AG09309 (cell line): ENCODE measurements around the gene DISC1.
"Not testable (repeated sequence)": the region's sequence is repeated elsewhere in the genome, so short reads cannot be mapped to it uniquely, and the experiment has no call there.

Experiments
- DNase-seq: peaks from one replicate; pipeline ENCODE4 v3.0.0-alpha.2; 2010; ENCODE audit warnings: low read depth
- H3K4me3 ChIP-seq: 2 replicates; pipeline ENCODE4 v1.5.1; 2011; ENCODE audit warnings: mild to moderate bottlenecking, low read depth, low read length, moderate library complexity; ENCODE audit not compliant: control insufficient read depth
- CTCF ChIP-seq: IDR thresholded peaks from 2 replicates; pipeline ENCODE4 v1.5.1; 2011; ENCODE audit warnings: mild to moderate bottlenecking, low read depth, low read length, inconsistent platforms; ENCODE audit not compliant: insufficient read depth, control insufficient read depth; ENCODE audit errors: missing control alignments

The DISC1 gene

GRCh38 chr1:231636157-231636556, 9.6 kb downstream of the DISC1 start:
- no peak for DNase-seq
- TF ChIP-seq CTCF, result no peak
- H3K4me3 ChIP-seq, result no peak overlapping the region

GRCh38 chr1:231636922-231637321, 10.3 kb downstream of the DISC1 start:
- not testable (repeated sequence) for H3K4me3 ChIP-seq, DNase-seq

GRCh38 chr1:231638647-231639046, 12.1 kb downstream of the DISC1 start:
- no peak for DNase-seq
- H3K4me3 ChIP-seq, result no peak overlapping the region
- TF ChIP-seq CTCF, result no peak

GRCh38 chr1:231639819-231640218, 13.2 kb downstream of the DISC1 start:
- TF ChIP-seq CTCF, result no peak
- H3K4me3 ChIP-seq, result no peak overlapping the region
- DNase-seq, result no peak

GRCh38 chr1:231641444-231641843, 14.9 kb downstream of the DISC1 start:
- not testable (repeated sequence) for DNase-seq, H3K4me3 ChIP-seq

- not testable (repeated sequence) for H3K4me3 ChIP-seq, DNase-seq
Observed at GRCh38 chr1:231642061-231642460, 15.5 kb downstream of the DISC1 start.

- DNase-seq, result no peak
- no peak overlapping the region for H3K4me3 ChIP-seq
- TF ChIP-seq CTCF, result no peak
Observed at GRCh38 chr1:231642618-231643017, 16.0 kb downstream of the DISC1 start.

- no peak overlapping the region for H3K4me3 ChIP-seq
- no peak for TF ChIP-seq CTCF
- no peak for DNase-seq
Observed at GRCh38 chr1:231643071-231643934, 16.7 kb downstream of the DISC1 start.
